ENCODE results near the gene EPM2A.

GRCh38 chr6:145705561-145705960 is 29.8 kb downstream of the EPM2A start:
- TF ChIP-seq CTCF (IDR thresholded peaks at IDR 0.05; ENCODE audit: insufficient read depth, low read length, poor library complexity, severe bottlenecking) (no peak), EZH2phosphoT487 (conservative IDR thresholded peaks at IDR 0.05; ENCODE audit: low read length) (no peak)
